Nephron (organoid): ENCODE data around the gene ENO4.

Source experiments
- H3K27ac Mint-ChIP-seq, 3 experiments: 2 replicates each; pipeline ENCODE4 v1.8.0; 2020; ENCODE audit warnings: mixed read lengths in 3 of 3, mild to moderate bottlenecking in 2 of 3, moderate library complexity in 1 of 3
- H3K27me3 Mint-ChIP-seq: 2 replicates; pipeline ENCODE4 v1.8.0; 2021; ENCODE audit warnings: low read depth, mild to moderate bottlenecking, moderate library complexity, mixed read lengths
- H3K36me3 Mint-ChIP-seq: 2 replicates; pipeline ENCODE4 v1.8.0; 2020; ENCODE audit warnings: low read depth, mixed read lengths
- H3K4me1 Mint-ChIP-seq: 2 replicates; pipeline ENCODE4 v1.8.0; 2020; ENCODE audit warnings: mixed read lengths
- H3K4me3 Mint-ChIP-seq, 3 experiments: 2 replicates each; pipeline ENCODE4 v1.8.0; 2020; ENCODE audit warnings: mild to moderate bottlenecking in 3 of 3, mixed read lengths in 3 of 3, moderate library complexity in 2 of 3
- H3K9me3 Mint-ChIP-seq: 2 replicates; pipeline ENCODE4 v1.8.0; 2020; ENCODE audit warnings: mixed read lengths
- CTCF ChIP-seq, 3 experiments: fragments of 200-600 bp; sonication (generic); IDR thresholded peaks; one replicate each; pipeline ENCODE4 v1.5.0; 2021; ENCODE audit warnings: antibody characterized with exemption in 3 of 3; ENCODE audit not compliant: unreplicated experiment in 3 of 3

The ENO4 gene

GRCh38 chr10:116838143-116838725 lies 11.1 kb upstream of the ENO4 start:
- no peak overlapping the region for H3K27ac Mint-ChIP-seq
- no peak overlapping the region for H3K4me3 Mint-ChIP-seq
- H3K9me3 Mint-ChIP-seq, result no peaks in the 10 kb centered on the region
- H3K36me3 Mint-ChIP-seq, result peaks cover under 1% of the 10 kb centered on the region
- no peak for TF ChIP-seq CTCF (IDR thresholded peaks at IDR 0.05; ENCODE audit: unreplicated experiment in 3 of 3)
- no peaks in the 10 kb centered on the region for H3K4me1 Mint-ChIP-seq
- peaks cover 45% of the 10 kb centered on the region for H3K27me3 Mint-ChIP-seq

- no peaks in the 10 kb centered on the region for H3K9me3 Mint-ChIP-seq
- no peak overlapping the region for H3K4me3 Mint-ChIP-seq
- peaks cover 28% of the 10 kb centered on the region for H3K27me3 Mint-ChIP-seq
- no peak overlapping the region for H3K27ac Mint-ChIP-seq
- H3K4me1 Mint-ChIP-seq, result no peaks in the 10 kb centered on the region
- no peaks in the 10 kb centered on the region for H3K36me3 Mint-ChIP-seq
- no peak for TF ChIP-seq CTCF (IDR thresholded peaks at IDR 0.05; ENCODE audit: unreplicated experiment in 3 of 3)
These were observed 8.8 kb upstream of the ENO4 start for GRCh38 chr10:116840389-116841075.

GRCh38 chr10:116845823-116846222 lies 3.5 kb upstream of the ENO4 start:
- no peaks in the 10 kb centered on the region for H3K9me3 Mint-ChIP-seq
- peaks cover 14% of the 10 kb centered on the region for H3K4me1 Mint-ChIP-seq
- no peak overlapping the region for H3K4me3 Mint-ChIP-seq
- H3K27ac Mint-ChIP-seq, result no peak overlapping the region
- TF ChIP-seq CTCF (IDR thresholded peaks at IDR 0.05; ENCODE audit: unreplicated experiment in 3 of 3), result no peak
- peaks cover 6% of the 10 kb centered on the region for H3K27me3 Mint-ChIP-seq
- H3K36me3 Mint-ChIP-seq, result no peaks in the 10 kb centered on the region

GRCh38 chr10:116848032-116848943 lies 1.0 kb upstream of the ENO4 start:
- Mint-ChIP-seq H3K36me3 (no peaks in the 10 kb centered on the region), H3K9me3 (no peaks in the 10 kb centered on the region), H3K27ac (peak overlapping the region; percentile 85 to 97 (median 96)), H3K4me1 (peaks cover 14% of the 10 kb centered on the region), H3K27me3 (peaks cover 6% of the 10 kb centered on the region), H3K4me3 (peak overlapping the region; percentile 93 to 96 (median 96))
- TF ChIP-seq CTCF (IDR thresholded peaks at IDR 0.05; ENCODE audit: unreplicated experiment in 3 of 3), result no peak

- TF ChIP-seq CTCF (IDR thresholded peaks at IDR 0.05; ENCODE audit: unreplicated experiment in 3 of 3), result no peak
- Mint-ChIP-seq H3K36me3 (no peaks in the 10 kb centered on the region), H3K27ac (peak overlapping the region; percentile 85 to 97 (median 96)), H3K9me3 (no peaks in the 10 kb centered on the region), H3K27me3 (peaks cover 6% of the 10 kb centered on the region), H3K4me1 (peaks cover 14% of the 10 kb centered on the region), H3K4me3 (peak overlapping the region; percentile 93 to 96 (median 96))
These were observed 403 bp upstream of the ENO4 start for GRCh38 chr10:116848944-116849247.
